Uterus (tissue), 4 donors: ENCODE data around the gene RPTN. TPM values are rescaled to one million over a fixed set of nuclear protein-coding genes. Genes with fewer than 3 reads are reported as not detected.

Source experiments
- DNase-seq, 2 donors: peaks; one replicate each; pipeline ENCODE4 v3.0.0-alpha.2; 2019 to 2020
- H3K27ac ChIP-seq, 2 donors: fragments of 200-600 bp; sonication (generic); 1 replicate in 1 of 2; 2 replicates in 1 of 2; pipeline ENCODE4 v1.5.1; 2016 to 2018
- H3K27me3 ChIP-seq, 2 donors: fragments of 200-600 bp; sonication (generic); one replicate each; pipeline ENCODE4 v1.5.1; 2018 to 2019; ENCODE audit warnings: control low read depth in 1 of 2
- H3K36me3 ChIP-seq, 2 donors: fragments of 200-600 bp; sonication (generic); one replicate each; pipeline ENCODE4 v1.5.1; 2019; ENCODE audit warnings: control low read depth in 1 of 2
- H3K4me1 ChIP-seq, 2 donors: fragments of 200-600 bp; sonication (generic); one replicate each; pipeline ENCODE4 v1.5.1; 2018 to 2019; ENCODE audit warnings: control low read depth in 1 of 2
- H3K4me3 ChIP-seq, 2 donors: fragments of 200-600 bp; sonication (generic); 1 replicate in 1 of 2; 2 replicates in 1 of 2; pipeline ENCODE4 v1.5.1; 2018 to 2019; ENCODE audit warnings: mild to moderate bottlenecking in 1 of 2
- H3K9me3 ChIP-seq, 2 donors: fragments of 200-600 bp; sonication (generic); one replicate each; pipeline ENCODE4 v1.5.1; 2019; ENCODE audit warnings: control low read depth in 1 of 2
- CTCF ChIP-seq, 4 experiments: fragments of 200-600 bp in 2 of 4; fragments of 450-650 bp in 2 of 4; sonication (generic) in 2 of 4; IDR thresholded peaks; one replicate each; pipeline ENCODE4 v1.5.1; 2016 to 2019; ENCODE audit warnings: antibody characterized with exemption in 4 of 4, mild to moderate bottlenecking in 2 of 4, moderate library complexity in 1 of 4
- POLR2A ChIP-seq, 2 donors: fragments of 450-650 bp; IDR thresholded peaks; one replicate each; pipeline ENCODE4 v1.6.1; 2016; ENCODE audit warnings: antibody characterized with exemption in 2 of 2, mild to moderate bottlenecking in 1 of 2, moderate library complexity in 1 of 2
- intact Hi-C: fragments of 100-400 bp; cut with DNase I; formaldehyde crosslinking; loops from one replicate; pipeline ENCODE4 v1.15.1; 2023; ENCODE audit warnings: low total_unique reads
- total RNA-seq, 4 donors: library from RNA; depleted of rRNA in 3 of 4; stranded (reverse); fragments of >200 nt in 3 of 4; gene quantifications; one replicate each; pipeline versions ENCODE4 v1.1.0 to v1.2.4, GENCODE V29; 2014 to 2023
- donor health status: DM: yes; HTN: yes; CAD: no.

Gene RPTN
- total RNA-seq, 4 donors from 2014 or later, result not detected

DNA sequence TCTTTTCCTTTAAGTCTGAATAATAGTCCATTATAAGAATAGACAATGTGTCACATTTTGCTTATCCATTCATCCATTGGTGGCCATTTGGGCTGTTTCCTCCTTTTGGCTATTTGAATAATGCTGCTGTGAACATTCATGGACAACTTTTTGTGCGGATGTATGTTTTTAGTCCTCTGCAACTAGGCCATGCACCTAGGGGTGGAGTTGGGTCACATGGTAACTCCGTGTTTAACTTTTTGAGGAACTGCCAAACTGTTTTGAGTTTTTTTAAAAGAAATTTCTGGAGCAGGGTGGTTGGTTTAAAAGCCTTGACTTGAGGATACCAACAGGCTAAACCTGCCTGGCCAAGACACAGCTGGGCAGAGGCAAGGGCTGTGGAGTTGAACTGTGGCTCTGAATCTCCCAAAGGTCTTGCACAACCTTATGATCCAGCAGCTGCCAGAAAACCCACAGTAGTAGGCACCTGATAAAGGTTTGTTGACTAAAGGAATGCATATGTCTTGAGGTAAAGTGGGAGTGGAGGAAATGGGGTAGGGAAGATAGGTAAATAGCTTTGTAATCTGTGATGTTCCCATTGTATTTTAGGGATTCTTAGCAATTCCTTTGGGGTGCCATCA, 5.6 kb upstream of the RPTN start:
- Histone ChIP-seq H3K27me3 (no peaks in the 10 kb centered on the region), H3K9me3 (no peaks in the 10 kb centered on the region), H3K27ac (no peak overlapping the region), H3K36me3 (no peaks in the 10 kb centered on the region), H3K4me1 (no peaks in the 10 kb centered on the region), H3K4me3 (no peak overlapping the region)
- no peak for TF ChIP-seq POLR2A (IDR thresholded peaks at IDR 0.05)
- TF ChIP-seq CTCF (IDR thresholded peaks at IDR 0.05), result no peak
- DNase-seq, result no peak
- intact Hi-C loops, result no loop called here

DNA sequence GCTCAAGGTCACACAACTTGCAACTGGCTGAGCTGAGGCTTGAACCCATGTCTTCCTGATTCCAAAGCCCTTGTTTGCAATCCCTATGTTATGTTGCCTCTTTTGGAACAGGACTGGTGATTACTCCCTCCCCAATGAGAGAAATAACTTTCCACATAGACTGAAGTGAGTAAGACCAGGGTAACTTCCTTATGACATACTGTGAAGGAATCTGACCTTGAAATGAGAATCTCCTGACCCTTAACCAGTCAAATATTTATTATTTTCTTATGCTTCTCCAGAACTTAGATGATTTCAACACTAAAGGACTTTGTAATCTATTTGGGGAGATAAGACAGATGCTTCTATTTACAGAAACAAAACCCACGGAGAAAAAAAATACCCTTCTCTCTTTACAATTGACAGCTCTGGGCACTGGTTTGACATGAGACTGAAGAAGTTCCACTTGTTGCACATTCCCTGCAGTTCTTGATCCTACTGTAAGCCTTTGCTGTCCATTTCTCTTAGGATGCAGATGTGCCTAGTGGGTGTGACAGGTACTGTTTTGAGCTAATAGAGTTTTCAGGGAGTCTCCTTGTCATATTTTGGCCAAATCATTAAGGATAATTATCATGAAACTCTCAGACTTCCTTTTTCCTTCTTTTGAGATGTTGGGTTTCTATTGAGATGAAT, 3.9 kb upstream of the RPTN start:
- TF ChIP-seq POLR2A (IDR thresholded peaks at IDR 0.05), result no peak
- no peak for TF ChIP-seq CTCF (IDR thresholded peaks at IDR 0.05)
- H3K4me1 ChIP-seq, result no peaks in the 10 kb centered on the region
- no peaks in the 10 kb centered on the region for H3K36me3 ChIP-seq
- DNase-seq, result no peak
- no peak overlapping the region for H3K27ac ChIP-seq
- H3K4me3 ChIP-seq, result no peak overlapping the region
- intact Hi-C loops, result no loop called here
- no peaks in the 10 kb centered on the region for H3K9me3 ChIP-seq
- no peaks in the 10 kb centered on the region for H3K27me3 ChIP-seq

GRCh38 chr1:152160576-152160975, 1.5 kb upstream of the RPTN start:
- H3K9me3 ChIP-seq, result no peaks in the 10 kb centered on the region

GRCh38 chr1:152153996-152154395, 5.0 kb downstream of the RPTN start:
- no peaks in the 10 kb centered on the region for H3K27me3 ChIP-seq
- no peak overlapping the region for H3K27ac ChIP-seq
- H3K4me1 ChIP-seq, result no peaks in the 10 kb centered on the region
- DNase-seq, result no peak
- H3K4me3 ChIP-seq, result no peak overlapping the region
- intact Hi-C loops, result no loop called here
- H3K9me3 ChIP-seq, result no peaks in the 10 kb centered on the region
- no peak for TF ChIP-seq CTCF (IDR thresholded peaks at IDR 0.05)
- TF ChIP-seq POLR2A (IDR thresholded peaks at IDR 0.05), result no peak
- no peaks in the 10 kb centered on the region for H3K36me3 ChIP-seq

More at GRCh38 chr1:152160576-152160975, 1.5 kb upstream of the RPTN start:
- TF ChIP-seq POLR2A (IDR thresholded peaks at IDR 0.05) (no peak), CTCF (IDR thresholded peaks at IDR 0.05) (no peak)
- Histone ChIP-seq H3K27me3 (no peaks in the 10 kb centered on the region), H3K36me3 (no peaks in the 10 kb centered on the region), H3K4me1 (no peaks in the 10 kb centered on the region), H3K4me3 (no peak overlapping the region), H3K27ac (no peak overlapping the region)
- intact Hi-C loops, result no loop called here
- DNase-seq, result no peak

DNA sequence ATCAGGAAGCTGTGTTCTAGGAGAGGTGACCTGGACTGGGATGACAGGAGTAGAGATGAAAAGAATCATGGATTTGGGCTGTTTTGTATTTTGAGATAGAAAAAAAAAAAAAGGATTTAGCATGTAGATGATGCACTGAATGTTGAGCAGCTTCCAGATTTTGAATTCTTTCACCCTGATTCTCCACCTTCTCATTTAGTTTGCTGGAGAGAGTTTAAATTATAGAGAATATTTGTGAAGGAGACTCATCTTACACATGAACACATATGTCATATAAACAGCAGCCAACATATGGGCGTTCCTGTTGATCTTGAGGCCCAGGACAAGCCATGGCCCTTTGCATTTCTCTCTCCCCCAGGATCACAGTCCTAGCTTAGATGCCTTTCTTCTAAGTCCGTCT, 7.4 kb downstream of the RPTN start:
- intact Hi-C loops, result no loop called here
- H3K4me3 ChIP-seq, result no peak overlapping the region
- DNase-seq, result no peak
- H3K4me1 ChIP-seq, result no peaks in the 10 kb centered on the region
- H3K27ac ChIP-seq, result no peak overlapping the region
- H3K9me3 ChIP-seq, result peaks cover 0 to 4% of the 10 kb centered on the region in 2 donors
- TF ChIP-seq POLR2A (IDR thresholded peaks at IDR 0.05) (no peak), CTCF (IDR thresholded peaks at IDR 0.05) (no peak)
- H3K36me3 ChIP-seq, result no peaks in the 10 kb centered on the region
- no peaks in the 10 kb centered on the region for H3K27me3 ChIP-seq
